Type B pancreatic cell (in vitro differentiated cells): Measurements from ENCODE around the gene GAB2. TPM values are rescaled to one million over a fixed set of nuclear protein-coding genes. Genes with fewer than 3 reads are reported as not detected.
"Not testable (repeated sequence)": the region's sequence is repeated elsewhere in the genome, so short reads cannot be mapped to it uniquely, and the experiment has no call there.

ENCODE experiments used
- DNase-seq: peaks from one replicate; pipeline ENCODE4 v3.0.0; 2021; ENCODE audit warnings: mixed read lengths; ENCODE audit not compliant: unreplicated experiment; ENCODE audit errors: extremely low spot score
- H3K27ac Mint-ChIP-seq: 2 replicates; pipeline ENCODE4 v1.8.0; 2021; ENCODE audit warnings: mild to moderate bottlenecking, mixed read lengths
- H3K27me3 Mint-ChIP-seq: 2 replicates; pipeline ENCODE4 v1.8.0; 2021; ENCODE audit warnings: mixed read lengths
- H3K36me3 Mint-ChIP-seq: 2 replicates; pipeline ENCODE4 v1.8.0; 2021; ENCODE audit warnings: mixed read lengths
- H3K4me1 Mint-ChIP-seq: one replicate; pipeline ENCODE4 v1.8.0; 2021; ENCODE audit warnings: mixed read lengths; ENCODE audit not compliant: unreplicated experiment
- H3K4me3 Mint-ChIP-seq: 2 replicates; pipeline ENCODE4 v1.8.0; 2021; ENCODE audit warnings: mild to moderate bottlenecking, mixed read lengths
- H3K9me3 Mint-ChIP-seq: 2 replicates; pipeline ENCODE4 v1.8.0; 2021; ENCODE audit warnings: mixed read lengths
- CTCF ChIP-seq: fragments of 200-600 bp; sonication (generic); conservative IDR thresholded peaks from 2 replicates; pipeline ENCODE4 v1.5.0; 2021; ENCODE audit warnings: antibody characterized with exemption, mild to moderate bottlenecking
- total RNA-seq: library from RNA; stranded (reverse); gene quantifications from 2 replicates; pipeline ENCODE4 v1.2.1, GENCODE V29; 2021; ENCODE audit warnings: low replicate concordance

GAB2 gene
- total RNA-seq, 1 donor from 2014 or later, result 23.3 TPM

- Mint-ChIP-seq H3K27me3 (no peaks in the 10 kb centered on the region), H3K4me1 (peaks cover 24% of the 10 kb centered on the region), H3K9me3 (no peaks in the 10 kb centered on the region), H3K4me3 (no peak overlapping the region), H3K36me3 (peaks cover 4% of the 10 kb centered on the region), H3K27ac (no peak overlapping the region)
- TF ChIP-seq CTCF, result no peak
- no peak for DNase-seq
Measured at GRCh38 chr11:78281511-78281910, 136.1 kb downstream of the GAB2 start.

GRCh38 chr11:78277314-78277994, 140.2 kb downstream of the GAB2 start:
- H3K9me3 Mint-ChIP-seq, result no peaks in the 10 kb centered on the region
- no peak for DNase-seq
- peaks cover 23% of the 10 kb centered on the region for H3K4me1 Mint-ChIP-seq
- H3K27ac Mint-ChIP-seq, result peak overlapping the region; percentile 39
- TF ChIP-seq CTCF, result no peak
- H3K27me3 Mint-ChIP-seq, result no peaks in the 10 kb centered on the region
- H3K36me3 Mint-ChIP-seq, result peaks cover 23% of the 10 kb centered on the region
- peak overlapping the region; percentile 32 for H3K4me3 Mint-ChIP-seq

GRCh38 chr11:78276311-78276710, 141.3 kb downstream of the GAB2 start:
- Mint-ChIP-seq H3K27ac (no peak overlapping the region), H3K4me3 (no peak overlapping the region), H3K27me3 (no peaks in the 10 kb centered on the region)

GRCh38 chr11:78274739-78275138, 142.9 kb downstream of the GAB2 start:
- no peak for DNase-seq
- Mint-ChIP-seq H3K4me3 (no peak overlapping the region), H3K36me3 (peaks cover 30% of the 10 kb centered on the region), H3K27ac (no peak overlapping the region), H3K27me3 (no peaks in the 10 kb centered on the region), H3K9me3 (peaks cover 6% of the 10 kb centered on the region), H3K4me1 (peaks cover 19% of the 10 kb centered on the region)
- TF ChIP-seq CTCF, result no peak

More at GRCh38 chr11:78276311-78276710, 141.3 kb downstream of the GAB2 start:
- H3K9me3 Mint-ChIP-seq, result peaks cover 6% of the 10 kb centered on the region
- DNase-seq, result no peak
- peaks cover 29% of the 10 kb centered on the region for H3K36me3 Mint-ChIP-seq
- H3K4me1 Mint-ChIP-seq, result peaks cover 23% of the 10 kb centered on the region
- no peak for TF ChIP-seq CTCF

GRCh38 chr11:78272625-78273269, 144.9 kb downstream of the GAB2 start:
- not testable (repeated sequence) for DNase-seq, H3K9me3 Mint-ChIP-seq, H3K27ac Mint-ChIP-seq, H3K4me3 Mint-ChIP-seq, H3K27me3 Mint-ChIP-seq
- Mint-ChIP-seq H3K4me1 (peaks cover 24% of the 10 kb centered on the region), H3K36me3 (peaks cover 33% of the 10 kb centered on the region)

GRCh38 chr11:78271801-78272200, 145.8 kb downstream of the GAB2 start:
- not testable (repeated sequence) for H3K27me3 Mint-ChIP-seq, H3K27ac Mint-ChIP-seq, H3K9me3 Mint-ChIP-seq, H3K4me3 Mint-ChIP-seq, DNase-seq
- peaks cover 16% of the 10 kb centered on the region for H3K4me1 Mint-ChIP-seq
- H3K36me3 Mint-ChIP-seq, result peaks cover 33% of the 10 kb centered on the region
